K562 (cell line): ENCODE data around the gene EFCAB12.

Experiments
- ZBTB43 ChIP-seq: sonication (generic); formaldehyde crosslinking; IDR thresholded peaks from 2 replicates; pipeline ENCODE4 v1.8.0; 2023; ENCODE audit warnings: mild to moderate bottlenecking, missing genetic modification reagents
- ZNF407 ChIP-seq: fragments of 450-650 bp; IDR thresholded peaks from 2 replicates; pipeline ENCODE4 v1.6.1; 2016; ENCODE audit warnings: low read depth

DNA sequence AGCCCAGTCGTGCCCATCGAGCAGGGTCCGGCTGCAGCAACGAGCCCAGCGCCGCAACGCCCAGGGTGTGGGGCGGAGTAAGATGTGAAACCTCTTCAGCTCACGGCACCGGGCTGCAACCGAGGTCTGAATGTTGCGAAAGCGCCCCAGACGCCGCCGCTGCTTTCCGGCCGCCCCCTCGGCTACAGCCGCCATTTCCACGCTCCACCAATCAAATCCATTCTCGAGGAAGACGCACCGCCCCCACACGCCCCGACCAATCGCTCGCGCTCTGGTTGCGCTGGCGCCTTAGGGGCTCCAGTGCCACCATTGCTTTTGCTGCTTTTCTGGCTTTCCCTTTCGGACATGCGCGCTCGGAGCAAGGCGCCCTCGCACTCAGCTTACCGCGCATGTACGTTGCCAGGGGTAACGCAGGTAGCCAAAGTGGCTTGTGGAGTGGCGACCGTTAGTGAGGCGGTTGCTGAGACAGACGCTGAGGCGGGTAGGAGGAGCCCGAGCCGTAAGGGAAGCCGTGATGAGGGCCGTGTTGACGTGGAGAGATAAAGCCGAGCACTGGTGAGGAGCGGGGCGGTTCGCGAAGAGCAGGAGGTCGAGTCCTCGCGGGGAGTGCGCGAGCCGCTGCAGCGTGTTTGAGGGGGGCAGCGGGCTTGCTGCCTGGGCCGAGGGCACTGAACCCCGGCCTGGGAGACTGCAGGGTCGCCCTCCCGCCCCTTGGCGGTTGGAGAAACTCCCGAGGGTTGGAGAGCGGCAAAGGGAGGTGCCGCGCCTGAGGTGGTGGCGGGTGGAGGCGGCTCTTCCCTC lies 11.6 kb upstream of the EFCAB12 start, which contains the start of the genes IFT122 and MBD4:
- no peak for TF ChIP-seq ZNF407
- TF ChIP-seq ZBTB43 (CRISPR knock-in tag): no peak
